ENCODE measurements around the gene RASA1. TPM values are rescaled to one million over a fixed set of nuclear protein-coding genes. Genes with fewer than 3 reads are reported as not detected.

The RASA1 gene
- total RNA-seq, 6 experiments from 2014 or later = 7.1 to 9.9 (median 8.7) TPM

- Histone ChIP-seq H3K9me3 (no peaks in the 10 kb centered on the region), H3K27ac (no peak overlapping the region), H3K27me3 (no peaks in the 10 kb centered on the region), H3K4me1 (no peaks in the 10 kb centered on the region), H3K4me3 (no peak overlapping the region), H3K36me3 (peaks cover 0 to 7% (median 0%) of the 10 kb centered on the region in 4 donors)
- no peak for TF ChIP-seq CTCF (IDR thresholded peaks at IDR 0.05)
- TF ChIP-seq POLR2A (IDR thresholded peaks at IDR 0.05) = no peak
- ATAC-seq (no peak), DNase-seq (no peak)
- intact Hi-C loops (cut with DNase I) = no loop called here
Measured at GRCh38 chr5:87369431-87369830, 101.7 kb downstream of the RASA1 start.

GRCh38 chr5:87372705-87373104 is 105.0 kb downstream of the RASA1 start:
- no peak overlapping the region for H3K27ac ChIP-seq
- intact Hi-C loops (cut with DNase I) = no loop called here
- 82% methylated on average over 2 of the region's 2 CpGs for WGBS (ENCODE audit: insufficient coverage, low coverage, low lambda C conversion rate, missing lambda C conversion rate)
- DNase-seq = no peak
- H3K27me3 ChIP-seq = no peaks in the 10 kb centered on the region
- no peaks in the 10 kb centered on the region for H3K4me1 ChIP-seq
- no peaks in the 10 kb centered on the region for H3K9me3 ChIP-seq
- no peak for TF ChIP-seq POLR2A (IDR thresholded peaks at IDR 0.05)
- TF ChIP-seq CTCF (IDR thresholded peaks at IDR 0.05) = no peak
- H3K36me3 ChIP-seq = peaks cover 0 to 22% (median 0%) of the 10 kb centered on the region in 4 donors
- H3K4me3 ChIP-seq = no peak overlapping the region
- no peak for ATAC-seq

- intact Hi-C loops (cut with DNase I) = no loop called here
- Histone ChIP-seq H3K4me3 (no peak overlapping the region), H3K27me3 (no peaks in the 10 kb centered on the region), H3K4me1 (no peaks in the 10 kb centered on the region), H3K27ac (no peak overlapping the region), H3K36me3 (peaks cover 0 to 18% (median 9%) of the 10 kb centered on the region in 4 donors), H3K9me3 (no peaks in the 10 kb centered on the region)
- TF ChIP-seq CTCF (IDR thresholded peaks at IDR 0.05) = no peak
- no peak for TF ChIP-seq POLR2A (IDR thresholded peaks at IDR 0.05)
- no peak for DNase-seq
- no peak for ATAC-seq
- WGBS (ENCODE audit: insufficient coverage, low coverage, low lambda C conversion rate, missing lambda C conversion rate) = 94% methylated on average over 1 of the region's 1 CpG
Measured at GRCh38 chr5:87382224-87382623, 114.5 kb downstream of the RASA1 start.

- peaks cover 0 to 22% (median 11%) of the 10 kb centered on the region in 4 donors for H3K36me3 ChIP-seq
- no peaks in the 10 kb centered on the region for H3K4me1 ChIP-seq
- H3K27me3 ChIP-seq = no peaks in the 10 kb centered on the region
- DNase-seq (no peak), ATAC-seq (no peak)
- intact Hi-C loops (cut with DNase I) = no loop called here
- no peak overlapping the region for H3K4me3 ChIP-seq
- no peak overlapping the region for H3K27ac ChIP-seq
- 67% methylated on average over 1 of the region's 1 CpG for WGBS (ENCODE audit: insufficient coverage, low coverage, low lambda C conversion rate, missing lambda C conversion rate)
- TF ChIP-seq CTCF (IDR thresholded peaks at IDR 0.05) = no peak
- TF ChIP-seq POLR2A (IDR thresholded peaks at IDR 0.05) = no peak
- H3K9me3 ChIP-seq = no peaks in the 10 kb centered on the region
Measured at GRCh38 chr5:87383216-87383615, 115.5 kb downstream of the RASA1 start.

- Histone ChIP-seq H3K27ac (no peak overlapping the region), H3K9me3 (no peaks in the 10 kb centered on the region), H3K4me3 (no peak overlapping the region), H3K27me3 (no peaks in the 10 kb centered on the region), H3K36me3 (peaks cover 0 to 20% (median 14%) of the 10 kb centered on the region in 4 donors), H3K4me1 (peaks cover 0 to 10% (median 0%) of the 10 kb centered on the region in 4 donors)
- 70% methylated on average over 2 of the region's 2 CpGs for WGBS (ENCODE audit: insufficient coverage, low coverage, low lambda C conversion rate, missing lambda C conversion rate)
- intact Hi-C loops (cut with DNase I) = no loop called here
- no peak for DNase-seq
- no peak for TF ChIP-seq CTCF (IDR thresholded peaks at IDR 0.05)
- TF ChIP-seq POLR2A (IDR thresholded peaks at IDR 0.05) = no peak
- no peak for ATAC-seq
Measured at GRCh38 chr5:87385802-87386201, 118.1 kb downstream of the RASA1 start.
